Measurements from ENCODE around the gene CROCC2. TPM values are rescaled to one million over a fixed set of nuclear protein-coding genes. Genes with fewer than 3 reads are reported as not detected.

The CROCC2 gene
- total and polyA plus RNA-seq, 2 of the 13 experiments (the other 11 are each of a cell fraction or from before 2014, with no cell fraction given), result not detected

DNA sequence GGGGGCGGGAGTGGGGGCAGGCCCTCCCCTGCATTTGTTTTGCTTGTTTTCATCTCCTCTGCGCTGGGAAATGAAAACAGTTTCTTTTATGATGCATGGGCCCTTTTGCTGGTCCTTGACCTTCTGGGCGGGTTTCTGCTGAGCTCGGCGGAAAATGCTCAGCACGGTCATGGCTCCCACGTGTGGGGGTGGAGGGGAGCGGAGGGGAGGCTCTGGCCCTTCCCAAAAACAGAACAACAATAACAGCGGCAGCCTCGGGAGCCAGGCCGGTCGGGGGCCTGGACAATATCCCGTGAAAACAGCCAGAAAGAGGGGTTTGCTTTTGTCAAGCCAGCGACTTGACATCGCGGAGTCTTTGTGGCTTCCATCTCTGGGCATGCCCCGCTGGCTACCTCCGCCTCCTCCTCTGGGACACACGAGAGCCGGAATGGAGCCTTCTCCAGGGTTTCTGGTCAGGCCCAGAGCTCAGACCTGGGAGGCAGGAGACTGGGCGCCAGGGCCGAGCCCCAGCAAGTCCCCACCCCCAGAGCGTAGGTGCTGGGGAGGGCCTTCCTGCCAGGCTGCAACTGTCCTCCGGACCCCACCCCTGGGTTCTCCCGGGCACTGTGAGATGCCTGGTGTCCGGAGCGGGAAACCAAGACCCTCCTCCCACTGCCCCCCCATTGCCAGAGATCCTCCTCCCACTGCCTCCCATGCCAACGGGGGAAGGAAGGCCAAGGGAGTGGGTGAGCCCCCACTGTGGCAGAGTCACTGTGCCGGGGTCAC, 56.3 kb downstream of the CROCC2 start (continued):
- TF ChIP-seq EP300 (IDR thresholded peaks at IDR 0.05; ENCODE audit: low read depth in 2 of 2, low read length in 2 of 2) (0 out of 4 replicates have a peak, but pooled peaks of 1 of the 2 experiments have one; percentile 5), EP300 (CRISPR knock-in tag; IDR thresholded peaks at IDR 0.05; ENCODE audit: borderline replicate concordance) (no peak), SOX6 (IDR thresholded peaks at IDR 0.05) (no peak), SOX6 (CRISPR knock-in tag; IDR thresholded peaks at IDR 0.05) (0 out of 2 replicates have a peak, but pooled peaks have one; percentile 14), THAP9 (CRISPR knock-in tag; IDR thresholded peaks at IDR 0.05; ENCODE audit: borderline replicate concordance) (peak; percentile 38; the same call in 1 of the 2 replicates), MAX (IDR thresholded peaks at IDR 0.05) (0 out of 2 replicates have a peak, but pooled peaks have one; percentile 18), MTF2 (CRISPR knock-in tag; IDR thresholded peaks at IDR 0.05; ENCODE audit: borderline replicate concordance) (no peak), RXRB (CRISPR knock-in tag; IDR thresholded peaks at IDR 0.05; ENCODE audit: borderline replicate concordance) (0 out of 2 replicates have a peak, but pooled peaks have one; percentile 14), MBD4 (IDR thresholded peaks at IDR 0.05; ENCODE audit: borderline replicate concordance, low read length) (no peak), ZNF260 (CRISPR knock-in tag; IDR thresholded peaks at IDR 0.05; ENCODE audit: borderline replicate concordance, low read depth) (no peak), PATZ1 (CRISPR knock-in tag; IDR thresholded peaks at IDR 0.05) (peak; percentile 57), ZNF777 (CRISPR knock-in tag; IDR thresholded peaks at IDR 0.05) (no peak), ARID4A (CRISPR knock-in tag; IDR thresholded peaks at IDR 0.05; ENCODE audit: borderline replicate concordance) (0 out of 2 replicates have a peak, but pooled peaks have one; percentile 31)
- TF ChIP-seq, protein P1, sequence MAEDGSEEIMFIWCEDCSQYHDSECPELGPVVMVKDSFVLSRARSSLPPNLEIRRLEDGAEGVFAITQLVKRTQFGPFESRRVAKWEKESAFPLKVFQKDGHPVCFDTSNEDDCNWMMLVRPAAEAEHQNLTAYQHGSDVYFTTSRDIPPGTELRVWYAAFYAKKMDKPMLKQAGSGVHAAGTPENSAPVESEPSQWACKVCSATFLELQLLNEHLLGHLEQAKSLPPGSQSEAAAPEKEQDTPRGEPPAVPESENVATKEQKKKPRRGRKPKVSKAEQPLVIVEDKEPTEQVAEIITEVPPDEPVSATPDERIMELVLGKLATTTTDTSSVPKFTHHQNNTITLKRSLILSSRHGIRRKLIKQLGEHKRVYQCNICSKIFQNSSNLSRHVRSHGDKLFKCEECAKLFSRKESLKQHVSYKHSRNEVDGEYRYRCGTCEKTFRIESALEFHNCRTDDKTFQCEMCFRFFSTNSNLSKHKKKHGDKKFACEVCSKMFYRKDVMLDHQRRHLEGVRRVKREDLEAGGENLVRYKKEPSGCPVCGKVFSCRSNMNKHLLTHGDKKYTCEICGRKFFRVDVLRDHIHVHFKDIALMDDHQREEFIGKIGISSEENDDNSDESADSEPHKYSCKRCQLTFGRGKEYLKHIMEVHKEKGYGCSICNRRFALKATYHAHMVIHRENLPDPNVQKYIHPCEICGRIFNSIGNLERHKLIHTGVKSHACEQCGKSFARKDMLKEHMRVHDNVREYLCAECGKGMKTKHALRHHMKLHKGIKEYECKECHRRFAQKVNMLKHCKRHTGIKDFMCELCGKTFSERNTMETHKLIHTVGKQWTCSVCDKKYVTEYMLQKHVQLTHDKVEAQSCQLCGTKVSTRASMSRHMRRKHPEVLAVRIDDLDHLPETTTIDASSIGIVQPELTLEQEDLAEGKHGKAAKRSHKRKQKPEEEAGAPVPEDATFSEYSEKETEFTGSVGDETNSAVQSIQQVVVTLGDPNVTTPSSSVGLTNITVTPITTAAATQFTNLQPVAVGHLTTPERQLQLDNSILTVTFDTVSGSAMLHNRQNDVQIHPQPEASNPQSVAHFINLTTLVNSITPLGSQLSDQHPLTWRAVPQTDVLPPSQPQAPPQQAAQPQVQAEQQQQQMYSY (CRISPR knock-in tag; IDR thresholded peaks at IDR 0.05), result peak; percentile 72; the same call in 1 of the 2 replicates

Data from HepG2 (cell line).